Jurkat, Clone E6-1 (cell line): Measurements from ENCODE around the gene LMO2.
"Not testable (repeated sequence)": the region's sequence is repeated elsewhere in the genome, so short reads cannot be mapped to it uniquely, and the experiment has no call there.

Experiments
- DNase-seq: peaks from one replicate; pipeline ENCODE4 v3.0.0-alpha.2; 2011; ENCODE audit warnings: low read depth, low spot score
- H3K4me3 ChIP-seq: 2 replicates; pipeline ENCODE4 v1.5.1; 2011; ENCODE audit warnings: mild to moderate bottlenecking, low read length, control low read depth, moderate library complexity

LMO2 gene

GRCh38 chr11:33917402-33917801 is 25.5 kb upstream of the LMO2 start:
- not testable (repeated sequence) for H3K4me3 ChIP-seq, DNase-seq

GRCh38 chr11:33916736-33917135 is 24.9 kb upstream of the LMO2 start:
- no peak overlapping the region for H3K4me3 ChIP-seq
- DNase-seq = no peak

GRCh38 chr11:33915526-33915925 is 23.6 kb upstream of the LMO2 start:
- no peak for DNase-seq
- no peak overlapping the region for H3K4me3 ChIP-seq

- H3K4me3 ChIP-seq = no peak overlapping the region
- DNase-seq = no peak
Observed at GRCh38 chr11:33913991-33914390, 22.1 kb upstream of the LMO2 start.

- no peak overlapping the region for H3K4me3 ChIP-seq
- DNase-seq = no peak
Observed at GRCh38 chr11:33912405-33913361, 20.8 kb upstream of the LMO2 start.

- no peak overlapping the region for H3K4me3 ChIP-seq
- no peak for DNase-seq
Observed at GRCh38 chr11:33910958-33911339, 19.1 kb upstream of the LMO2 start.

- H3K4me3 ChIP-seq = no peak overlapping the region
- DNase-seq = no peak
Observed at GRCh38 chr11:33910296-33910957, 18.6 kb upstream of the LMO2 start.

- H3K4me3 ChIP-seq = no peak overlapping the region
Observed at GRCh38 chr11:33909552-33909951, 17.7 kb upstream of the LMO2 start.

GRCh38 chr11:33909150-33909549 is 17.3 kb upstream of the LMO2 start:
- H3K4me3 ChIP-seq = no peak overlapping the region
- DNase-seq = no peak

More at GRCh38 chr11:33909552-33909951, 17.7 kb upstream of the LMO2 start:
- DNase-seq = no peak

- DNase-seq = no peak
- no peak overlapping the region for H3K4me3 ChIP-seq
Observed at GRCh38 chr11:33907421-33907820, 15.5 kb upstream of the LMO2 start.

- DNase-seq = no peak
- no peak overlapping the region for H3K4me3 ChIP-seq
Observed at GRCh38 chr11:33906484-33907186, 14.8 kb upstream of the LMO2 start.

GRCh38 chr11:33904102-33904501 is 12.2 kb upstream of the LMO2 start:
- H3K4me3 ChIP-seq = no peak overlapping the region
- DNase-seq = no peak

GRCh38 chr11:33900159-33900840 is 8.4 kb upstream of the LMO2 start:
- no peak overlapping the region for H3K4me3 ChIP-seq
- DNase-seq = no peak

- no peak overlapping the region for H3K4me3 ChIP-seq
- DNase-seq = no peak
Observed at GRCh38 chr11:33899400-33900037, 7.6 kb upstream of the LMO2 start.

- H3K4me3 ChIP-seq = no peak overlapping the region
- DNase-seq = no peak
Observed at GRCh38 chr11:33898957-33899356, 7.1 kb upstream of the LMO2 start.

GRCh38 chr11:33897761-33898375 is 6.0 kb upstream of the LMO2 start:
- no peak overlapping the region for H3K4me3 ChIP-seq
- DNase-seq = no peak

GRCh38 chr11:33896911-33897310 is 5.0 kb upstream of the LMO2 start:
- no peak overlapping the region for H3K4me3 ChIP-seq
- DNase-seq = no peak

- no peak for DNase-seq
- H3K4me3 ChIP-seq = no peak overlapping the region
Observed at GRCh38 chr11:33895752-33896137, 3.9 kb upstream of the LMO2 start.

GRCh38 chr11:33894398-33894746 is 2.5 kb upstream of the LMO2 start:
- no peak for DNase-seq
- no peak overlapping the region for H3K4me3 ChIP-seq
